ENCODE data around the gene TOR3A. TPM values are rescaled to one million over a fixed set of nuclear protein-coding genes. Genes with fewer than 3 reads are reported as not detected.

Gene TOR3A
- total and polyA plus RNA-seq, 2 of the 13 experiments (the other 11 are each of a cell fraction or from before 2014, with no cell fraction given): 14.7 to 28.4 TPM

GRCh38 chr1:179091691-179092165 lies 9.9 kb downstream of the TOR3A start (continued):
- TF ChIP-seq ZNF343 (CRISPR knock-in tag; IDR thresholded peaks at IDR 0.05) (no peak), PBX2 (CRISPR knock-in tag; IDR thresholded peaks at IDR 0.05) (no peak), ATF5 (CRISPR knock-in tag; IDR thresholded peaks at IDR 0.05; ENCODE audit: low read depth) (no peak), SAP130 (CRISPR knock-in tag; IDR thresholded peaks at IDR 0.05; ENCODE audit: low read depth) (peak; percentile 68), ZNF276 (CRISPR knock-in tag; IDR thresholded peaks at IDR 0.05; ENCODE audit: low read depth) (no peak), SMAD1 (CRISPR knock-in tag; IDR thresholded peaks at IDR 0.05; ENCODE audit: borderline replicate concordance, low read depth) (no peak), RAD21 (CRISPR knock-in tag; IDR thresholded peaks at IDR 0.05) (0 out of 2 replicates have a peak, but pooled peaks have one; percentile 26), ZNF619 (CRISPR knock-in tag; IDR thresholded peaks at IDR 0.05) (no peak), ZGPAT (CRISPR knock-in tag; IDR thresholded peaks at IDR 0.05) (peak; percentile 68), FOSL2 (CRISPR knock-in tag; IDR thresholded peaks at IDR 0.05) (peak; percentile 71), ZBTB4 (CRISPR knock-in tag; IDR thresholded peaks at IDR 0.05; ENCODE audit: borderline replicate concordance) (no peak), TRIM22 (IDR thresholded peaks at IDR 0.05) (no peak), MAFK (conservative IDR thresholded peaks at IDR 0.05 in 1 of 2, IDR thresholded peaks at IDR 0.05 in 1 of 2; ENCODE audit: low read length in 2 of 2) (no peak), BRCA1 (CRISPR knock-in tag; IDR thresholded peaks at IDR 0.05) (no peak), TFDP1 (CRISPR knock-in tag; IDR thresholded peaks at IDR 0.05; ENCODE audit: borderline replicate concordance) (no peak), ZNF10 (CRISPR knock-in tag; IDR thresholded peaks at IDR 0.05; ENCODE audit: borderline replicate concordance, low read depth) (no peak), MNT (IDR thresholded peaks at IDR 0.05) (no peak; the same call in 1 of the 2 replicates)

Data from HepG2 (cell line).